ENCODE data around the gene PPP1R12B. TPM values are rescaled to one million over a fixed set of nuclear protein-coding genes. Genes with fewer than 3 reads are reported as not detected.
"Not testable (repeated sequence)": the region's sequence is repeated elsewhere in the genome, so short reads cannot be mapped to it uniquely, and the experiment has no call there.

The PPP1R12B gene
- total RNA-seq, 1 donor, result 20.6 TPM

DNA sequence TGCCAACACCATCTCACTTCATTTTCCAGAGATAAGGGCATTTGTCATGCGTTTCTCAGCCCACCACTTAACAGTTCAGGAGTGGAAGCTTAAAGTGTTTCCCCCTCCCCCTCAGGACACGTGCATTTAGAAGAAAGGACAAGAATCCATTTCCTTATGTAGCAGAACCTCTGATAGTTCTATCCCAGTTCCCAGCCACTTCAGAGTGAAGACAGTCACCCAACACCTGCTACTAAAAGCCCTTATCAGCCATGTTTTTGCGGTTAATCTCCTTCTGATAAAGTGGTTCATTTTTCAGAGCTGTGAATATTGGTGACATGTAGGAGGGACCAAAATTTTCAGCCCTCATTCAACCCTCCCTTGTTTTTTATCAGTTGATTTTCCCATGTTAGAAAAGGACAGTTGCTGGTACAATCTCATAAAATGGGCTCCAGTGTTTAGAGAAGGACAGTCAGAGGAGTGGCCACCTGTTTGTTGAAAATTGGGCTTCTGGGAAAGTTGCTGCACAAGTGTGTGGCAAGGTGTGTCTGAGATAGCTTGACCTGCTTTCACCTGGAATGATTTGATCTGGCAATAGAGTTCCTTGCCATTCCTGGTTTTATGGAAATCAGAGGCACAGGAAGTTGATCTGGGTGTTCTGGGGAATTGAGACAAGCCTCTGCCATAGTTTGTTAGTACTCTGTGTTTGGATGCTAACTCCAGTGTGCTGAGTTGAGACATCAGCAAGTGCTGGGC, 114.0 kb downstream of the PPP1R12B start:
- no peak for DNase-seq (ENCODE audit: insufficient read length, low spot score, missing footprints)
- H3K4me3 ChIP-seq (ENCODE audit: insufficient read depth, low read length), result no peak overlapping the region
- no peak overlapping the region for H3K27ac ChIP-seq (ENCODE audit: low read depth, low read length)

DNA sequence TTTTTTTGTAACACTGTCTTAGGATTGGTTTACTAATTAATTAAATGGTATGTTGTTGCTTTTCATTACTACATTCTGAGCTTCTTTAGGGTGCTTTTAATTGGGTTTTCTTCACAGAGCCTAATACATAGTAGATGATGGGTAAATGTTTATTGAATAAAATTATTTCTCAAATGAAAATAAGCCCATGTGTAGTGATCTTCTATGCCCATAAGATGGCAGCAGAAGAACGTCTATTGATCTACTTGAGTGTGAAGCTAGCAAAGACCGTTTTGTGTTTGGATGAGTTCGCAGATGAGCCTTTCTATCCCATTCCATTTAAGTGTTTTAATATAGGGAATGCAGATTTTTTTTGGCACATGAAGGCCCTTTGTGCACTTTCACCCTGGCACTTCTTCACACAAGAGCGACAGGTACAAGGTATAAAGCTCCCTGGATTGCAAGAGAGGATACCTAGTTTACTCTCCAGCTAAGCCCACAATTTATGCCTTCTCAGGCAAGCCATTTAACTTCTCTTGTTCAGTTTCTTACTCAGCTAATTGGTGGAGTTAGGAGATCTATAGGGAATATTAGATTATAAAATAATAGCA, 115.7 kb downstream of the PPP1R12B start:
- H3K27me3 ChIP-seq (ENCODE audit: insufficient read depth, low read length); H2AFZ ChIP-seq (ENCODE audit: low read length); H3K9me3 ChIP-seq (ENCODE audit: low read depth, low read length); H3K79me2 ChIP-seq (ENCODE audit: insufficient read depth, low read length); H3K4me3 ChIP-seq (ENCODE audit: insufficient read depth, low read length); H3K36me3 ChIP-seq (ENCODE audit: insufficient read depth, low read length); H4K20me1 ChIP-seq (ENCODE audit: insufficient read depth, low read length); H3K4me2 ChIP-seq (ENCODE audit: insufficient read depth, low read length); DNase-seq (ENCODE audit: insufficient read length, low spot score, missing footprints); H3K27ac ChIP-seq (ENCODE audit: low read depth, low read length): not testable (repeated sequence)
- TF ChIP-seq, protein P1, sequence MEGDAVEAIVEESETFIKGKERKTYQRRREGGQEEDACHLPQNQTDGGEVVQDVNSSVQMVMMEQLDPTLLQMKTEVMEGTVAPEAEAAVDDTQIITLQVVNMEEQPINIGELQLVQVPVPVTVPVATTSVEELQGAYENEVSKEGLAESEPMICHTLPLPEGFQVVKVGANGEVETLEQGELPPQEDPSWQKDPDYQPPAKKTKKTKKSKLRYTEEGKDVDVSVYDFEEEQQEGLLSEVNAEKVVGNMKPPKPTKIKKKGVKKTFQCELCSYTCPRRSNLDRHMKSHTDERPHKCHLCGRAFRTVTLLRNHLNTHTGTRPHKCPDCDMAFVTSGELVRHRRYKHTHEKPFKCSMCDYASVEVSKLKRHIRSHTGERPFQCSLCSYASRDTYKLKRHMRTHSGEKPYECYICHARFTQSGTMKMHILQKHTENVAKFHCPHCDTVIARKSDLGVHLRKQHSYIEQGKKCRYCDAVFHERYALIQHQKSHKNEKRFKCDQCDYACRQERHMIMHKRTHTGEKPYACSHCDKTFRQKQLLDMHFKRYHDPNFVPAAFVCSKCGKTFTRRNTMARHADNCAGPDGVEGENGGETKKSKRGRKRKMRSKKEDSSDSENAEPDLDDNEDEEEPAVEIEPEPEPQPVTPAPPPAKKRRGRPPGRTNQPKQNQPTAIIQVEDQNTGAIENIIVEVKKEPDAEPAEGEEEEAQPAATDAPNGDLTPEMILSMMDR (IDR thresholded peaks at IDR 0.05; ENCODE audit: extremely low read depth, low read depth, low read length), result peak; percentile 55
- peaks cover 13% of the 10 kb centered on the region for H3K4me1 ChIP-seq (ENCODE audit: insufficient read depth, low read length)

More for the DNA sequence above, 114.0 kb downstream of the PPP1R12B start:
- Histone ChIP-seq H3K4me2 (ENCODE audit: insufficient read depth, low read length) (no peak overlapping the region), H3K79me2 (ENCODE audit: insufficient read depth, low read length) (no peaks in the 10 kb centered on the region), H3K4me1 (ENCODE audit: insufficient read depth, low read length) (peaks cover 15% of the 10 kb centered on the region), H2AFZ (ENCODE audit: low read length) (no peak overlapping the region), H4K20me1 (ENCODE audit: insufficient read depth, low read length) (peaks cover 3% of the 10 kb centered on the region), H3K27me3 (ENCODE audit: insufficient read depth, low read length) (no peaks in the 10 kb centered on the region), H3K9me3 (ENCODE audit: low read depth, low read length) (no peaks in the 10 kb centered on the region), H3K36me3 (ENCODE audit: insufficient read depth, low read length) (no peaks in the 10 kb centered on the region)
- TF ChIP-seq, protein P1 (IDR thresholded peaks at IDR 0.05; ENCODE audit: extremely low read depth, low read depth, low read length), result no peak

DNA sequence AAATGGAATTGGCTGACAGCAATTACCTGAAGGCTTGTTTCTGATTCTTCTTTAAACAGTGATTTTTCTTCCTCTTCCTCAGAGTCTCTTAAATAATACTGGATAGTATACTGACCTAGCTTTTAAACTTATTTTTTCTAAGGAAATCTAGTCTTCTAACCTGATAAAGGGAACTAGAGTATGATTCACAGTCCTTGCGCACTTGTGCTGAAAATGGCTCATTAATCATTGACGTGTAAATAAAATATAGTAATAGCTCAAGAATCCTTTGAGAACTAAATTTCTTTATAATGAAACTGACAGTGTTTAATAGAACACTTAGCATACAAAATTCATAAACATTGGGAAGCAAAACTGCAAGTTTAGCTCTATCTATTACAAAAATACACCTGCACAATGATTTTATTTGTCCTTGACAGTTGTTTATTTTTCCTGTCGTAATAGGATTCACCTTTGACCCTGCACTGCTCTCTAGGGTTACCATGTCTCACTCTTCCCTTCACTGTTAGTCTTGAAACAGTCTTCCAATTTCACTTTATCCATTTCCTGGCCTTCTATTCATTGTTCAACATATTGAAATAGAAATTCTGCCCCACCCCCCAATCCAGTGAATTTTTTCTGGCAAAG, 117.3 kb downstream of the PPP1R12B start:
- H2AFZ ChIP-seq (ENCODE audit: low read length); H3K4me3 ChIP-seq (ENCODE audit: insufficient read depth, low read length); H3K27ac ChIP-seq (ENCODE audit: low read depth, low read length); H3K27me3 ChIP-seq (ENCODE audit: insufficient read depth, low read length); H3K4me2 ChIP-seq (ENCODE audit: insufficient read depth, low read length); H3K36me3 ChIP-seq (ENCODE audit: insufficient read depth, low read length); H3K4me1 ChIP-seq (ENCODE audit: insufficient read depth, low read length); H3K79me2 ChIP-seq (ENCODE audit: insufficient read depth, low read length); H3K9me3 ChIP-seq (ENCODE audit: low read depth, low read length); H4K20me1 ChIP-seq (ENCODE audit: insufficient read depth, low read length); DNase-seq (ENCODE audit: insufficient read length, low spot score, missing footprints): not testable (repeated sequence)

DNA sequence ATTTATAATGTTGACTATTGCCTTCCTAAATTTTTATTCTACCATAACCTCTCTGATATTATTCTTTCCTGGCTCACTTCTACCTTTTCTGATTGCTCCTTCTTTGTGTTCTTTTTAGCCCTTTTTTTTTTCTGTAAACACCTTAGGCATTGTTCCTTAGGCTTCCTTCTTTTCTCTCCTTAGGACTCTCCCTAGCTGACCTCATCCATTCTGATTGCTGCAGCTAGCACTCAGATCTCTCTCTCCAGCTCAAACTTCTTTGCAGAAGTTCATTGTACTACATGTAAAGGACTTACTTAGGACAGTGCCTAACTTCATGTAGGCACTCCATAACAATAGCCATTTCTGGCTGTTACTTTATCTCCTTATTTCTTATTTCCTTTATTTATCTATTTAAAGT, 117.8 kb downstream of the PPP1R12B start:
- not testable (repeated sequence) for H3K4me3 ChIP-seq (ENCODE audit: insufficient read depth, low read length); H3K79me2 ChIP-seq (ENCODE audit: insufficient read depth, low read length); H3K27me3 ChIP-seq (ENCODE audit: insufficient read depth, low read length); H3K9me3 ChIP-seq (ENCODE audit: low read depth, low read length); H3K27ac ChIP-seq (ENCODE audit: low read depth, low read length); H4K20me1 ChIP-seq (ENCODE audit: insufficient read depth, low read length); H3K4me1 ChIP-seq (ENCODE audit: insufficient read depth, low read length); H3K4me2 ChIP-seq (ENCODE audit: insufficient read depth, low read length); H3K36me3 ChIP-seq (ENCODE audit: insufficient read depth, low read length); DNase-seq (ENCODE audit: insufficient read length, low spot score, missing footprints); H2AFZ ChIP-seq (ENCODE audit: low read length)

DNA sequence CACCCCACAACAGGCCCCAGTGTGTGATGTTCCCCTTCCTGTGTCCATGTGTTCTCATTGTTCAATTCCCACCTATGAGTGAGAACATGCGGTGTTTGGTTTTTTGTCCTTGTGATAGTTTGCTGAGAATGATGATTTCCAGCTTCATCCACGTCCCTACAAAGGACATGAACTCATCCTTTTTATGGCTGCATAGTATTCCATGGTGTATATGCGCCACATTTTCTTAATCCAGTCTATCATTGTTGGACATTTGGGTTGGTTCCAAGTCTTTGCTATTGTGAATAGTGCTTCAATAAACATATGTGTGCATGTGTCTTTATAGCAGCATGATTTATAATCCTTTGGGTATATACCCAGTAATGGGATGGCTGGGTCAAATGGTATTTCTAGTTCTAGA, 118.9 kb downstream of the PPP1R12B start:
- DNase-seq (ENCODE audit: insufficient read length, low spot score, missing footprints); H4K20me1 ChIP-seq (ENCODE audit: insufficient read depth, low read length); H3K9me3 ChIP-seq (ENCODE audit: low read depth, low read length); H2AFZ ChIP-seq (ENCODE audit: low read length); H3K4me3 ChIP-seq (ENCODE audit: insufficient read depth, low read length); H3K79me2 ChIP-seq (ENCODE audit: insufficient read depth, low read length); H3K36me3 ChIP-seq (ENCODE audit: insufficient read depth, low read length); H3K27ac ChIP-seq (ENCODE audit: low read depth, low read length); H3K4me1 ChIP-seq (ENCODE audit: insufficient read depth, low read length); H3K4me2 ChIP-seq (ENCODE audit: insufficient read depth, low read length); H3K27me3 ChIP-seq (ENCODE audit: insufficient read depth, low read length): not testable (repeated sequence)

DNA sequence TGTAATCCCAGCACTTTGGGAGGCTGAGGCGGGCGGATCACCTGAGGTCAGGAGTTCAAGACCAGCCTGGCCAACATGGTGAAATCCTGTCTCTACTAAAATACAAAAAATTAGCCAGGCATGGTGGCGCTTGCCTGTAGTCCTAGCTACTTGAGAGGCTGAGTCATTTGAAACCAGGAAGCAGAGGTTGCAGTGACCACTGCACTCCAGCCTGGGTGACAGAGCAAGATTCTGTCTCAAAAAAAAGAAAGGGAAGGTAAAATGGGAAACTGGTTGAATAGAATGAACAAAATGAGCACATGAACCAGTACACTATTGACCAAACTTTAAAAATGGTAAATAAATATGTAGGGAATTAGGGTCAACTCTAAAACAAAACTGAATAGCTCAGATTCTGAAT, 120.2 kb downstream of the PPP1R12B start:
- H3K4me3 ChIP-seq (ENCODE audit: insufficient read depth, low read length); H3K4me2 ChIP-seq (ENCODE audit: insufficient read depth, low read length); H3K36me3 ChIP-seq (ENCODE audit: insufficient read depth, low read length); H3K4me1 ChIP-seq (ENCODE audit: insufficient read depth, low read length); H4K20me1 ChIP-seq (ENCODE audit: insufficient read depth, low read length); DNase-seq (ENCODE audit: insufficient read length, low spot score, missing footprints); H3K9me3 ChIP-seq (ENCODE audit: low read depth, low read length); H3K27me3 ChIP-seq (ENCODE audit: insufficient read depth, low read length); H3K79me2 ChIP-seq (ENCODE audit: insufficient read depth, low read length); H3K27ac ChIP-seq (ENCODE audit: low read depth, low read length); H2AFZ ChIP-seq (ENCODE audit: low read length): not testable (repeated sequence)

DNA sequence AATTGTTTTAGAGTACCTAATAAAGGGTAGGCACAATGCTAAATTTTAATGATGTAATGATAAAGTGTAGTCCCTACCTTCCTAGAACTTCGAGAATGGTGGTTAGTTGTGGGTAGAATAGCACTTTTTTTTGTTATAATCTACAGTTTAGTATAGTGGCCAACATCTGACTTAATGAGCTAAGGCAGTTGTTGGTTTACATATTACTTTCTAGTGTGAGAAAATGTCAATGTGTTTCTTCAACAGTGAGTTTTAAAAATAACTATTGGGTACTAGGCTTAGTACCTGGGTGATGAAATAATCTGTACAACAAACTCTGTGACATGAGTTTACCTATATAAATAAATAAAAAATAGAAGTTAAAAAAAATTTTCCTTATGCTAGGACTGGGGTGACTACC, 120.6 kb downstream of the PPP1R12B start:
- H4K20me1 ChIP-seq (ENCODE audit: insufficient read depth, low read length); H3K9me3 ChIP-seq (ENCODE audit: low read depth, low read length); H3K4me3 ChIP-seq (ENCODE audit: insufficient read depth, low read length); H3K36me3 ChIP-seq (ENCODE audit: insufficient read depth, low read length); DNase-seq (ENCODE audit: insufficient read length, low spot score, missing footprints); H2AFZ ChIP-seq (ENCODE audit: low read length); H3K4me2 ChIP-seq (ENCODE audit: insufficient read depth, low read length); H3K27me3 ChIP-seq (ENCODE audit: insufficient read depth, low read length); H3K27ac ChIP-seq (ENCODE audit: low read depth, low read length); H3K79me2 ChIP-seq (ENCODE audit: insufficient read depth, low read length); H3K4me1 ChIP-seq (ENCODE audit: insufficient read depth, low read length): not testable (repeated sequence)

Data from osteoblast (primary cell).